Keratinocyte (primary cell): Measurements from ENCODE around the gene KRTAP1-5. TPM values are rescaled to one million over a fixed set of nuclear protein-coding genes. Genes with fewer than 3 reads are reported as not detected.

ENCODE experiments used
- DNase-seq: peaks from one replicate; pipeline ENCODE4 v3.0.0-alpha.2; 2011; ENCODE audit warnings: low read depth, missing footprints, low spot score
- FAIRE-seq: peaks from 2 replicates; lab custom pipeline; 2011; peaks lifted over from hg19 to GRCh38; lab: Jason Lieb, UNC
- H2AFZ ChIP-seq: 2 replicates; pipeline ENCODE4 v1.6.0; 2012; ENCODE audit warnings: low read length, control low read depth, inconsistent platforms; ENCODE audit not compliant: control insufficient read depth
- H3K27ac ChIP-seq: 2 replicates; pipeline ENCODE4 v1.5.1; 2011; ENCODE audit warnings: low read length; ENCODE audit not compliant: control insufficient read depth, insufficient read depth
- H3K27me3 ChIP-seq: 3 replicates; pipeline ENCODE4 v1.6.0; 2011; ENCODE audit warnings: low read length; ENCODE audit not compliant: control insufficient read depth, insufficient read depth; ENCODE audit errors: extremely low read depth
- H3K36me3 ChIP-seq, 2 experiments: 2 replicates in 1 of 2; 3 replicates in 1 of 2; pipeline ENCODE4 v1.5.1; 2011; ENCODE audit warnings: low read length in 2 of 2, mild to moderate bottlenecking in 1 of 2; ENCODE audit not compliant: control insufficient read depth in 2 of 2, insufficient read depth in 2 of 2; ENCODE audit errors: extremely low read depth in 1 of 2
- H3K4me1 ChIP-seq: 3 replicates; pipeline ENCODE4 v1.5.1; 2011; ENCODE audit warnings: low read length; ENCODE audit not compliant: control insufficient read depth, insufficient read depth; ENCODE audit errors: extremely low read depth
- H3K4me2 ChIP-seq: 3 replicates; pipeline ENCODE4 v1.6.0; 2011; ENCODE audit warnings: low read depth, low read length; ENCODE audit not compliant: control insufficient read depth, insufficient read depth; ENCODE audit errors: extremely low read depth
- H3K4me3 ChIP-seq, 3 experiments: fragments of 200-600 bp in 1 of 3; sonication (generic) in 1 of 3; 2 replicates in 2 of 3; 3 replicates in 1 of 3; pipeline ENCODE4 v1.5.1; 2011 to 2016; ENCODE audit warnings: low read length in 3 of 3, mild to moderate bottlenecking in 3 of 3, control low read depth in 2 of 3, inconsistent platforms in 1 of 3, low read depth in 1 of 3, mixed read lengths in 1 of 3, mixed run types in 1 of 3, moderate library complexity in 1 of 3; ENCODE audit not compliant: control insufficient read depth in 2 of 3, insufficient read depth in 2 of 3; ENCODE audit errors: extremely low read depth in 1 of 3
- H3K79me2 ChIP-seq: 2 replicates; pipeline ENCODE4 v1.6.0; 2012; ENCODE audit warnings: low read length; ENCODE audit not compliant: control insufficient read depth, insufficient read depth
- H3K9ac ChIP-seq: 3 replicates; pipeline ENCODE4 v1.6.0; 2011; ENCODE audit warnings: low read length; ENCODE audit not compliant: control insufficient read depth, insufficient read depth; ENCODE audit errors: extremely low read depth
- H3K9me1 ChIP-seq: 3 replicates; pipeline ENCODE4 v1.6.0; 2011; ENCODE audit warnings: low read length; ENCODE audit not compliant: control insufficient read depth, insufficient read depth; ENCODE audit errors: extremely low read depth
- H3K9me3 ChIP-seq: 2 replicates; pipeline ENCODE4 v1.5.1; 2012; ENCODE audit warnings: low read depth, low read length; ENCODE audit not compliant: control insufficient read depth
- H4K20me1 ChIP-seq: 3 replicates; pipeline ENCODE4 v1.6.0; 2011; ENCODE audit warnings: low read length; ENCODE audit not compliant: control insufficient read depth, insufficient read depth; ENCODE audit errors: extremely low read depth
- EZH2 ChIP-seq: IDR thresholded peaks from one replicate; pipeline ENCODE4 v1.6.1; 2012; ENCODE audit warnings: inconsistent platforms, mild to moderate bottlenecking, low read length, moderate library complexity
- dilution Hi-C: fragments of 300-500 bp; cut with MboI; formaldehyde crosslinking; loops from one replicate; pipeline ENCODE4 v1.7.0; 2020; ENCODE audit warnings: low sequenced_read_pairs; ENCODE audit not compliant: extremely low pct_ligation_motif_present
- polyA plus RNA-seq, 5 experiments: library from polyadenylated mRNA; depleted of rRNA in 3 of 5; stranded (reverse) in 3 of 5; stranded (forward) in 1 of 5; unstranded in 1 of 5; fragments of >200 nt; gene quantifications; 1 replicate in 1 of 5; 2 replicates in 3 of 5; 3 replicates in 1 of 5; pipeline versions ENCODE4 v1.2.1 to v1.2.3, GENCODE V29; 2011 to 2012; ENCODE audit warnings: missing spikeins in 2 of 5, low read depth in 1 of 5, low replicate concordance in 1 of 5
- TF ChIP-seq, protein P1 (sequence below), 3 experiments: IDR thresholded peaks in 1 of 3; conservative IDR thresholded peaks in 1 of 3; optimal IDR thresholded peaks in 1 of 3; 2 replicates in 2 of 3; 3 replicates in 1 of 3; pipeline versions ENCODE3 to v1.5.1; 2011; ENCODE audit warnings: low read length in 3 of 3, mild to moderate bottlenecking in 3 of 3, moderate library complexity in 2 of 3, control low read depth in 1 of 3, inconsistent platforms in 1 of 3; ENCODE audit not compliant: insufficient read depth in 2 of 3; ENCODE audit errors: extremely low read depth in 1 of 3

The KRTAP1-5 gene
- polyA plus RNA-seq, 1 donor (not counting 4 experiments of a cell fraction or from before 2014, with no cell fraction given), result 0.08 TPM

DNA sequence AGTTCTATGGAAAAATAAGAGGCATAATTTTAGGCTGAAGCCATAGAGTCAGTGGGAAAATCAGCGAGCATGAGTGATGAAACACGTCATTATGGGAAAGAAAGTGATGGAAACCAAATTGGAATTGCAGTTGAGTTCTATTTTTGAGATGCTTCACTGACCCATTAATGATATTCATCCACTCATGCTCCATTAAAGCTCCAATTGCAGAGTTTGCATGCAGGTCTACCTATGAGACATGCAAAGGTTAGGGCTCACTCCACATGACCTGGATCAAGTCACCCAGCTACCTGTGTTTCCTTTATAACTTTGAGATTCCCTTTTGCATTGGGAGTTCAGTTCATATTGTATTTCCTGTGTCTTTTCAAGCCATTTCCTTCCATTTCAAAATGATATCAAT, 46.7 kb upstream of the KRTAP1-5 start:
- no peak for FAIRE-seq
- TF ChIP-seq EZH2, result no peak
- TF ChIP-seq, protein P1, sequence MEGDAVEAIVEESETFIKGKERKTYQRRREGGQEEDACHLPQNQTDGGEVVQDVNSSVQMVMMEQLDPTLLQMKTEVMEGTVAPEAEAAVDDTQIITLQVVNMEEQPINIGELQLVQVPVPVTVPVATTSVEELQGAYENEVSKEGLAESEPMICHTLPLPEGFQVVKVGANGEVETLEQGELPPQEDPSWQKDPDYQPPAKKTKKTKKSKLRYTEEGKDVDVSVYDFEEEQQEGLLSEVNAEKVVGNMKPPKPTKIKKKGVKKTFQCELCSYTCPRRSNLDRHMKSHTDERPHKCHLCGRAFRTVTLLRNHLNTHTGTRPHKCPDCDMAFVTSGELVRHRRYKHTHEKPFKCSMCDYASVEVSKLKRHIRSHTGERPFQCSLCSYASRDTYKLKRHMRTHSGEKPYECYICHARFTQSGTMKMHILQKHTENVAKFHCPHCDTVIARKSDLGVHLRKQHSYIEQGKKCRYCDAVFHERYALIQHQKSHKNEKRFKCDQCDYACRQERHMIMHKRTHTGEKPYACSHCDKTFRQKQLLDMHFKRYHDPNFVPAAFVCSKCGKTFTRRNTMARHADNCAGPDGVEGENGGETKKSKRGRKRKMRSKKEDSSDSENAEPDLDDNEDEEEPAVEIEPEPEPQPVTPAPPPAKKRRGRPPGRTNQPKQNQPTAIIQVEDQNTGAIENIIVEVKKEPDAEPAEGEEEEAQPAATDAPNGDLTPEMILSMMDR (optimal IDR thresholded peaks at IDR 0.05 in 1 of 3, IDR thresholded peaks at IDR 0.05 in 1 of 3, conservative IDR thresholded peaks at IDR 0.05 in 1 of 3; ENCODE audit: extremely low read depth in 1 of 3, insufficient read depth in 2 of 3, low read length in 3 of 3), result no peak

DNA sequence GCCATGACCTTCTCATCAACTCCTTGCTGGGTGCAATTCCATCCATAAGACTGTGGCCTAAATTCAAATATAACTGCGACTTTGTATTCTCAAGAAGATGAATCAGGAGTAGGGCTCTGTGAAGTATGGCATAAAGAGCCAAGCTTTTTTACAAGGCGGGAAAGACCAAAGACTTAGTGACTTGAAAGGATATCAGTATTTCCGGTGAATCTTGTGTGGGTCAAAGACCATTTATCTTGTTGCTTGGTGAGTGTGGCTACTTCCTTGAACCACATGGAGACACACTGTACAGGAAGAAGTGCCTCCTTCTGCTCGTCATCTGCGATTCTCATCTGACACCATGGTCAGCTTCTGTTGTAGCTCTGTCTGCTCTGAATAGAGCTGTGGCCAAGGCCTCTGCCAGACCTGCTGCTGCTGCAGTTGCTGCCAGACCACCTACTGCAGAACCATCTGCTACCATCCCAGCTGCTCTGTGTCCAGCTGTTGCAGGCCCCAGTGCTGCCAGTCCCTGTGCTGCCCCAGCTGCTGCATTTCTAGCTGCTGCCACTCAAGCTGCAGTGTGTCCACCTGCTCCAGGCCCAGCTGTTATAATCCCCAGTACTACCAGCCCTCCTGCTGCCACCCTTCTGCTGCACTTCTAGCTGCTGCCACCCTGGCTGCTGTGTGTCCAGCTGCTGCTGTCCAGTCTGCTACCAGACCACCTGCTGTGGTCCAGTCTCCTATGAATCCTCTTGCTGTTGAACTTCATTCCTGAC, 44.8 kb upstream of the KRTAP1-5 start:
- no peak overlapping the region for H3K4me2 ChIP-seq
- no peaks in the 10 kb centered on the region for H3K36me3 ChIP-seq
- no peaks in the 10 kb centered on the region for H3K9me3 ChIP-seq
- H3K4me3 ChIP-seq, result no peak overlapping the region
- H3K9ac ChIP-seq, result no peak overlapping the region
- TF ChIP-seq, protein P1 (optimal IDR thresholded peaks at IDR 0.05 in 1 of 3, IDR thresholded peaks at IDR 0.05 in 1 of 3, conservative IDR thresholded peaks at IDR 0.05 in 1 of 3; ENCODE audit: extremely low read depth in 1 of 3, insufficient read depth in 2 of 3, low read length in 3 of 3), result no peak
- no peak for TF ChIP-seq EZH2
- H4K20me1 ChIP-seq, result no peaks in the 10 kb centered on the region
- no peaks in the 10 kb centered on the region for H3K79me2 ChIP-seq
- H3K9me1 ChIP-seq, result no peaks in the 10 kb centered on the region
- no peaks in the 10 kb centered on the region for H3K27me3 ChIP-seq
- H3K4me1 ChIP-seq, result peaks cover 4% of the 10 kb centered on the region
- FAIRE-seq, result no peak
- DNase-seq, result no peak
- no peak overlapping the region for H2AFZ ChIP-seq
- no peak overlapping the region for H3K27ac ChIP-seq
- dilution Hi-C loops, result no loop called here

More for the DNA sequence above, 46.7 kb upstream of the KRTAP1-5 start:
- H3K9me1 ChIP-seq, result no peaks in the 10 kb centered on the region
- no peaks in the 10 kb centered on the region for H3K4me1 ChIP-seq
- no peak overlapping the region for H3K27ac ChIP-seq
- no peaks in the 10 kb centered on the region for H3K27me3 ChIP-seq
- H2AFZ ChIP-seq, result no peak overlapping the region
- dilution Hi-C loops, result no loop called here
- DNase-seq, result no peak
- no peak overlapping the region for H3K4me3 ChIP-seq
- H3K9ac ChIP-seq, result no peak overlapping the region
- no peaks in the 10 kb centered on the region for H3K36me3 ChIP-seq
- no peaks in the 10 kb centered on the region for H3K79me2 ChIP-seq
- no peak overlapping the region for H3K4me2 ChIP-seq
- no peaks in the 10 kb centered on the region for H3K9me3 ChIP-seq
- no peaks in the 10 kb centered on the region for H4K20me1 ChIP-seq
